Mesothelial cell of epicardium (in vitro differentiated cells): ENCODE measurements around the gene CLASP1. TPM values are rescaled to one million over a fixed set of nuclear protein-coding genes. Genes with fewer than 3 reads are reported as not detected.
"Not testable (repeated sequence)": the region's sequence is repeated elsewhere in the genome, so short reads cannot be mapped to it uniquely, and the experiment has no call there.

Source experiments
- DNase-seq, 2 experiments: peaks; one replicate each; pipeline ENCODE4 v3.0.0; 2021; ENCODE audit warnings: low spot score in 2 of 2; ENCODE audit not compliant: unreplicated experiment in 2 of 2
- H3K27ac Mint-ChIP-seq: 2 replicates; pipeline ENCODE4 v1.8.0; 2021; ENCODE audit warnings: mixed read lengths
- H3K27me3 Mint-ChIP-seq: 2 replicates; pipeline ENCODE4 v1.8.0; 2021; ENCODE audit warnings: low read depth, mixed read lengths
- H3K36me3 Mint-ChIP-seq: 2 replicates; pipeline ENCODE4 v1.8.0; 2021; ENCODE audit warnings: mixed read lengths
- H3K4me1 Mint-ChIP-seq: 2 replicates; pipeline ENCODE4 v1.8.0; 2021; ENCODE audit warnings: mixed read lengths
- H3K4me3 Mint-ChIP-seq: 2 replicates; pipeline ENCODE4 v1.8.0; 2021; ENCODE audit warnings: mild to moderate bottlenecking, moderate library complexity, mixed read lengths
- H3K9me3 Mint-ChIP-seq: 2 replicates; pipeline ENCODE4 v1.8.0; 2021; ENCODE audit warnings: mixed read lengths
- CTCF ChIP-seq: fragments of 200-600 bp; sonication (generic); IDR thresholded peaks from one replicate; pipeline ENCODE4 v1.5.0; 2021; ENCODE audit warnings: antibody characterized with exemption; ENCODE audit not compliant: unreplicated experiment
- total RNA-seq: library from RNA; stranded (reverse); gene quantifications from 3 replicates; pipeline ENCODE4 v1.2.1, GENCODE V29; 2021

CLASP1 gene
- total RNA-seq, 1 donor from 2014 or later = 99.8 TPM

- Mint-ChIP-seq H3K27me3 (no peaks in the 10 kb centered on the region), H3K9me3 (peaks cover 6% of the 10 kb centered on the region), H3K4me1 (peaks cover 24% of the 10 kb centered on the region), H3K27ac (no peak overlapping the region), H3K4me3 (no peak overlapping the region), H3K36me3 (peaks cover 3% of the 10 kb centered on the region)
- TF ChIP-seq CTCF = no peak
- DNase-seq = no peak
Observed at GRCh38 chr2:121561617-121562268, 87.5 kb downstream of the CLASP1 start.

GRCh38 chr2:121558329-121558728 is 90.9 kb downstream of the CLASP1 start:
- DNase-seq = no peak
- no peaks in the 10 kb centered on the region for H3K9me3 Mint-ChIP-seq
- TF ChIP-seq CTCF = no peak
- peaks cover 7% of the 10 kb centered on the region for H3K4me1 Mint-ChIP-seq
- no peak overlapping the region for H3K4me3 Mint-ChIP-seq
- no peaks in the 10 kb centered on the region for H3K36me3 Mint-ChIP-seq
- H3K27me3 Mint-ChIP-seq = no peaks in the 10 kb centered on the region
- no peak overlapping the region for H3K27ac Mint-ChIP-seq

- H3K27me3 Mint-ChIP-seq = no peaks in the 10 kb centered on the region
- H3K4me1 Mint-ChIP-seq = peaks cover 4% of the 10 kb centered on the region
- H3K9me3 Mint-ChIP-seq = peaks cover 26% of the 10 kb centered on the region
- H3K36me3 Mint-ChIP-seq = peaks cover 19% of the 10 kb centered on the region
- peak overlapping the region; percentile 4 for H3K27ac Mint-ChIP-seq
- no peak for DNase-seq
- no peak overlapping the region for H3K4me3 Mint-ChIP-seq
- TF ChIP-seq CTCF = no peak
Observed at GRCh38 chr2:121555008-121555407, 94.3 kb downstream of the CLASP1 start.

GRCh38 chr2:121552477-121553180 is 96.6 kb downstream of the CLASP1 start:
- DNase-seq, H3K4me3 Mint-ChIP-seq, H3K4me1 Mint-ChIP-seq, H3K27me3 Mint-ChIP-seq, H3K27ac Mint-ChIP-seq: not testable (repeated sequence)
- peaks cover 46% of the 10 kb centered on the region for H3K9me3 Mint-ChIP-seq
- peaks cover 38% of the 10 kb centered on the region for H3K36me3 Mint-ChIP-seq

- Mint-ChIP-seq H3K27ac (no peak overlapping the region), H3K36me3 (peaks cover 38% of the 10 kb centered on the region), H3K27me3 (no peaks in the 10 kb centered on the region), H3K4me3 (no peak overlapping the region), H3K9me3 (peaks cover 48% of the 10 kb centered on the region), H3K4me1 (no peaks in the 10 kb centered on the region)
- TF ChIP-seq CTCF = no peak
- no peak for DNase-seq
Observed at GRCh38 chr2:121550669-121551068, 98.6 kb downstream of the CLASP1 start.

GRCh38 chr2:121547646-121548045 is 101.6 kb downstream of the CLASP1 start:
- DNase-seq = no peak
- no peaks in the 10 kb centered on the region for H3K27me3 Mint-ChIP-seq
- no peak for TF ChIP-seq CTCF
- H3K27ac Mint-ChIP-seq = no peak overlapping the region
- peaks cover 45% of the 10 kb centered on the region for H3K9me3 Mint-ChIP-seq
- H3K36me3 Mint-ChIP-seq = peaks cover 34% of the 10 kb centered on the region
- peaks cover 2% of the 10 kb centered on the region for H3K4me1 Mint-ChIP-seq
- no peak overlapping the region for H3K4me3 Mint-ChIP-seq
